Left kidney (tissue), 8 donors: ENCODE data around the gene QDPR. TPM values are rescaled to one million over a fixed set of nuclear protein-coding genes. Genes with fewer than 3 reads are reported as not detected.
"Not testable (repeated sequence)": the region's sequence is repeated elsewhere in the genome, so short reads cannot be mapped to it uniquely, and the experiment has no call there.

Experiments used
- DNase-seq: peaks from one replicate; pipeline ENCODE4 v3.0.0-alpha.2; 2013
- long read RNA-seq, 8 donors: transcript quantifications; one replicate each; lab custom pipeline, GENCODE V29; 2026
- polyA plus RNA-seq: library from polyadenylated mRNA; unstranded; fragments of 120-200 nt; gene quantifications from one replicate; pipeline ENCODE4 v1.2.1, GENCODE V29; 2013; ENCODE audit not compliant: insufficient read length

Gene QDPR
- polyA plus RNA-seq, result 62.9 TPM
- long read RNA-seq, donor 1, transcript QDPR-201 (7 exons, 1,648 nt), result major isoform, 28 of 30 reads
- long read RNA-seq, donor 1, partial matches to known transcripts, result 0 of 30 reads
- long read RNA-seq, donor 1, other reads (novel, unspliced or antisense), result 0 of 30 reads
- long read RNA-seq, donor 2, transcript QDPR-201 (7 exons, 1,648 nt), result major isoform, 21 of 26 reads
- long read RNA-seq, donor 2, partial matches to known transcripts, result 0 of 26 reads
- long read RNA-seq, donor 2, other reads (novel, unspliced or antisense), result 0 of 26 reads
- long read RNA-seq, donor 3, transcript QDPR-201 (7 exons, 1,648 nt), result major isoform, 24 of 30 reads
- long read RNA-seq, donor 3, partial matches to known transcripts, result 5 of 30 reads
- long read RNA-seq, donor 3, other reads (novel, unspliced or antisense), result 0 of 30 reads
- long read RNA-seq, donor 4, partial matches to known transcripts, result 0 of 3 reads
- long read RNA-seq, donor 4, other reads (novel, unspliced or antisense), result 0 of 3 reads
- long read RNA-seq, donor 5, transcript QDPR-201 (7 exons, 1,648 nt), result major isoform, 39 of 45 reads
- long read RNA-seq, donor 5, partial matches to known transcripts, result 0 of 45 reads
- long read RNA-seq, donor 5, other reads (novel, unspliced or antisense), result 0 of 45 reads
- long read RNA-seq, donor 6, transcript QDPR-201 (7 exons, 1,648 nt), result major isoform, 20 of 24 reads
- long read RNA-seq, donor 6, partial matches to known transcripts, result 0 of 24 reads
- long read RNA-seq, donor 6, other reads (novel, unspliced or antisense), result 0 of 24 reads
- long read RNA-seq, donor 7, transcript QDPR-201 (7 exons, 1,648 nt), result major isoform, 51 of 60 reads
- long read RNA-seq, donor 7, partial matches to known transcripts, result 6 of 60 reads
- long read RNA-seq, donor 7, other reads (novel, unspliced or antisense), result 0 of 60 reads
- long read RNA-seq, donor 8, transcript QDPR-201 (7 exons, 1,648 nt), result major isoform, 8 of 18 reads
- long read RNA-seq, donor 8, partial matches to known transcripts, result 0 of 18 reads
- long read RNA-seq, donor 8, other reads (novel, unspliced or antisense), result 5 of 18 reads

DNA sequence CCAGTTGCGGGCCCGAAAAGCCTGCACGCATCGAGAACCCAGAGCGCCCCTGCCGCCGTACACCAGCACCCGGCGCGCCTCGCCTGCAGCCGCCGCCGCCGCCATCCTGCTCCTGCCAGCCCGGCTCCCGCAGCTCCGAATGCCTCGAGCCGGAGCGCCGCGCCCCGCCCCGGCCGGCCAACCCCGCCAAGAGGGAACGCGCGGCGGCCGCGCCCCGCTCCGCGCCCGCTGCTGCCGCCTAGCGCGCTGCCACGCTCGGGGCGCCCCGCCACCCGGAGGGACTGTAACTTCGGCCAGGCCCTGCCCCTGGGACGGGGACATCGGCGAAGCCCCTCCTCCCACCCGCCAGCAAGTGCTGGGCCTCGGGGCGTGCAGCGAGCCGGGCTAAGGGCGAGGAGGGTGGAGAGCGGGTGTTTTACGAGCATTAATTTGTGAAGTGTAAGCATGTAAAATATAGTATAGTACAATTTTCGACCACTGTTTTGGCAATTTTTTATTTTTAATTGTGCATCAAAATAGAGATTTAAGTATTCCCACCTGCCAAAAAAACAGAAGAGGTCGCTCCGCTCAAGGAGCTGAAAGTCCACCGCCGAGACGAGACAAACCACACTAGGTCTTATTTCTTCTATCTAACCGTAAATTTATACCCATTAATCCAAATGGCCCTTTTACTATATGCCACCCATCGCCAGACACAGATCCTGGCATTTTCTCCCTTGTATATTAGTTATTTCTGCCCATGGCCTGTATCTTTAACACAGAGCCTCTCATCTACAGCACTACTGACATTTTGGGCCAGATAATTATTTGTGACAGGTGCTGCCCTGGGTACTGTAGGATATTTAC, at the start of gene QDPR:
Gene QDPR, minus strand, starts transcription at position 141 of the 846 bp plus-strand sequence. Its CDS starts 36 bp downstream, at position 105.
- DNase-seq, result peak; percentile 65

DNA sequence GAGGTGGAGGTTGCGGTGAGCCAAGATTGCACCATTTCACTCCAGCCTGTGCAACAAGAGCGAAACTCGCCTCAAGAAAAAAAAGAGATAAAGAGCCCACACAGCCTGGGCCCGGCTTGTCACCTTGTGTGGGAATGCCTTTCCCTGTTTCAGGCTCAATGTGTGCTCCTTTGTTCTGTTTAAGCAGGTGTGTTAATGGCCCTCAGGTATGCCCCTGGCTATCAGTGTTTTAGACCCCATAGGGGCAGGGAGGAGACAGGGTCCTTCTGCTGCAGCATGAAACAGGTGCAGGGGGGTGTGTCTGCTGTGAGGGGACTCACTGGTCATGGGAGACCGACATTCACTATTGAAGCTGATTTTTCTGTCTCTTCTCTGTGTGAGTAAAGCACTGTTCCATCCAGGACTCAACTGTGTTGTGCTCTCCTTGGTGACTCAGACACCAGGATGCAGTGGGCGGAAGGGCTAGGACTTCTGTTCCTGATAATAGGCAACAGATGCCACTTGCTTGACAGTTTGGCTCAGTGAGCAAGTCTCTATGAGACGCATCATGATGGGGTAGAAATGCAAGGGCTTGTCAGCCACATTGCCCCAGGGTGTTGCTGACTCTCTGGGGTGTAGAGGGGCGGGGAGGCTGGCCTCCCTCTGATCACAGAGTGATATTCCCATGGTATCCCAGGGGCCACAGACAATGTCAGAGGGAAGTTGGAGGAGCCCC, 49.5 kb upstream of the QDPR start:
- no peak for DNase-seq

DNA sequence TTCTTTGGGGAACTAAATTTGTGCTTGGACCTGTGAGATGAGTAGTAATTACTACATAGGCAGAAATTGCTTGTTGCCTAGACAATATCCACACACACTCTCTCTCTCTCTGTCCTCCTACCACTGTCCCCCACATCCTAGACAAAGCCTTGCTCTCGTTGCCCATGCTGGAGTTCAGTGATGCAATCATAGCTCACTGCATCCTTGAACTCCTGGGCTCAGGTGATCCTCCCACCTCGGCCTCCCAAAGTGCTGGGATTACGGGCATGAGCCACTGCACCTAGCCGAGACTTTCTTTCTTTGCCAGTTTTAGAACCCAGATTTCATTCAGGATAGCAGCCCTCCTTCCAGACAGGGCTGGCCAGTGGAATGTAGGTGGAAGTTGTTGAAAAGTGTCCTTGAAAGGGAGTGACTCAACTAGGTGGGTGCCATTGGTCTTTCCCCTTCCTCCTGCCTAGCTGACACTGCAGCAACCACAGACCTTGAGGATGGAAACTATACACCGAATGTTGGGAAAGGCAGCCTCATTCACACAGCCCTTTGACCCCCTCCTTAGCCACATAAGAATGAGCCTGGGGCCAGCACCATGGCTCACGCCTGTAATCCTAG, 48.3 kb upstream of the QDPR start:
- no peak for DNase-seq

DNA sequence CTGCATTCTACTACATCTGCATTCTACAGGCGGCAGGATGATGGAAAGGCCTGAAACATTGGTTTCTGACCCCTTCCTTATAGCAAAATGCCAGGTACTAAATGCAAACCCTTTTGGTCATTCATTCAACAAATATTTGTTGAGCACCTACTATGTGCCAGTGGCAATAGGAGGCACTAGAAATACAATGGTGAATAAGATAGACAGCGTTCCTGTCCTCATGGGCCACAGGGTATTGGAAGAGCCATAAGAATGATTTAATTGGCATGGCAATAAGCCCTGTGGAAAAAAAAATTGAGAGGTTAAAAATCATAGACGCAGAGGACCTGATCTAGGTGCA, 47.8 kb upstream of the QDPR start:
- DNase-seq, result no peak

DNA sequence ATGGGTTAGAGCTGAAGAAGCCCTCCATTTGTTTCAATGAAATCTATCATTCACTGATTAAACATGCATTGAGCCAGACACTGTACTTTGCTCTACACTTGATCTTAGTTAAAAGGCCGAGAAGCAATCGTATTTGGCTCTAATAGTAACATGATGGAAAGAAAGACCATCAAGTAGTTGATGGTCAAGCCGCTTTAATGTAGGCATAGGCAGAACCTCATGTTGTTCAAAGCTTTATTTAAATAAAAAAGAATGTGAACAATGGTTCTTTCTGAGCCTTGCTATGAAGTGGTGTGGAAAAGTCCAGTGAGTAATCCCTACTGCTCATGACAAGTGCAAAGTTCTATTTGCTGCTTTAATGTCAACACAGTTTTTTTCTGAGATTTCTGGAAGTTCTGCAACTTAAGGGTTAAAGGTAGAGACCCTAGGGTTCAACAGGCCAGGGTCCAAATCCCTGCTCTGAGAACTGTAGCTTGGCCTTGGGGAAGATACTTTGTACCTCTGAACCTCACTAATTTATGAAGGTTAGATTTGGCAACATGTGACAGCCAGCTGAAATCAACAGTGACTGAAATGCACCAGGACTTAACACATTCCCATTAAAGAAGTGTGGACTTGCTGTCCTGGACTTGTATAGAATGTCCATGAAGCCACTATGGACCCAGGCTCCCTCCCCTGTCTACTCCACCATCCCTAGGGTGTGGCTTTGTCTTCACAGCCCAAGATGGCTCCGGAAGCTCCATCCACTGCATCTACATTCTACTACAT, 47.2 kb upstream of the QDPR start:
- DNase-seq, result no peak

DNA sequence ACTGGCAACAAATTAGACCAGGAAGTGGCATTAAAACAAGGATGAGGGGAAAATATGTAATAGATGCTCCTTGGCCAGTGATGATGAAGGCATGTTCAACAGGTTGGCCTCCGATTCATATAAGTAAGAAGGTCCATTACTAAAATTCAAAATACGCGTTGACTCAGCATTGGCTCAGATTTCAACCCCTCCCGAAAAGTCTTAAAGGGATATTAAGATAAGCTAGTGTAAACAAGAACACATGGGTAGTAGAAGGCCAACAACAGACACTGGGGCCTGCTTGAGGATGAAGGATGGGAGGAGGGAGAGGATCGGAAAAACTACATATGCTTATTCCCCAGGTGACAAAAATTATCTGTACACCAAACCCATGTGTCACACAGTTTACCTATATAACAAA, 46.0 kb upstream of the QDPR start:
- DNase-seq, result no peak

DNA sequence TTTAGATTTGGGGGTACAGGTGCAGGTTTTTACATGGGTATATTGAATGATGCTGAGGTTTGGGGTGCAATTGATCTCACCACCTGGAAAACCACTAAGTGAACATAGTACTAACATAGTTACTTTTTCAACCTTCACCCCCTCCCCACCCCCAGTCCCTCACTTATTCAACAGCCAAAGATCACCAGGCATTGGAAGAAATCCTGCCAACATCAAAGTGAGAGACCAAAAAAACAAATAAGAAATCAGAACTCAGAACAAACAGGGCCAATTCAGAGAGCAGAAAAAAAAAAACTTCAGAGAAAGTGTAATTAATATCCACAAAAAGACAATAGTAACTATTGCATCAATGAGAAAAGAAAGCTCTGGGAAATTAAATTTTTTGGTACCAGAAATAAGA, 44.6 kb upstream of the QDPR start:
- DNase-seq, result no peak

DNA sequence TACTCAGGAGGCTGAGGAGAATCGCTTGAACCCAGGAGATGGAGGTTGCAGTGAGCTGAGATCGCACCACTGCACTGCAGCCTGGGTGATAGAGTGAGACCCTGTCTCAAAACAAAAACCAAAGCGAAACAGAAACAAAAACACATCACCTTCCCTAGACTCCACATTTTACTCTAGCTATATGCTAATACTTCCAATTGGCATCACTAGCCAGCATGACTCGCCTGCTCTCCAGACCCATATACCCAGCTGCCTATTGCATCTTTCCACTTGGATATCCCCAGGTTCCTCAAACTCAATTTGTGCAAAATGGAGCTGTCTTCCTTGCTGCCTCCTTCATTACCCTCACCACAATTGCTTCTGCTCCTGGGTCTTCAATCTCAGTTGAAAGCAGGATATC, 42.7 kb upstream of the QDPR start:
- no peak for DNase-seq

DNA sequence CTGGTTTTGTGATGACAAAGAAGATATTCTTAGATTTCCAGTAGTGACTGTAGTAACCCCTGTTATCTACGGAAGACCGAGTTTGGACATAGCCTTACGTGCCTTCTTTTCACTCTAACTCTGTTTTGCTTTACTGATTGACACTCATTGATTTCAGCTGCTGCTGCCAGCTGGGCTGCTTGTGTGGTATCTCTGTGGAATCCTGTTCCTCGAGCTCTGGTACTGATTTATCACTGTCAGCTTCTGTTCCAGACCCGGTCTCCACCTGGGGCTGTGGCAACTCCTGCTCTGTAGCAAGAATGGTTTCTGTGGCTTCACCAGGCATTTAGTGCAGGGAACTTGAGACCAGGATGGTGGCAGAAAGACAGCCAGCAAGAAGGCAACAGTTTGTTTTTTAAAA, 40.5 kb upstream of the QDPR start:
- DNase-seq, result no peak

DNA sequence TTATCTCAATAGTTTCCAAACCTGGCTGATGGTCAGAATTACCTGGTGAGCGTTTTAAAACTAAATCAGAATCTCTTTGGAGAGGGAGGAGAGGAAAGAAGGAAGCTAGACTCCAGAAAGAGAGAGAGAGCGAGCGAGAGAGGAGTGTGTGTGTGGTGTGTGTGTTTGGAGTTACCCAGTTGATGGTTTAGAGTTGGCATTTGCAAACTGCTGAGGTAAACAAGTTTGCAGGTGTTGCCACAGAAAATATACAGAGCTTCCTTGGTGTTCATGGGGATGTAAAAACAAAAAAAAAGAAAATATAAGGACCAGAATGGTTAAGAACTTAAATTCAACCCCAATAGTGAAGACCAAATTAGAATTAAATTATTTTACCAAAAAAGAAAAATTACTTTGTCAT, 38.7 kb upstream of the QDPR start:
- DNase-seq, result no peak

DNA sequence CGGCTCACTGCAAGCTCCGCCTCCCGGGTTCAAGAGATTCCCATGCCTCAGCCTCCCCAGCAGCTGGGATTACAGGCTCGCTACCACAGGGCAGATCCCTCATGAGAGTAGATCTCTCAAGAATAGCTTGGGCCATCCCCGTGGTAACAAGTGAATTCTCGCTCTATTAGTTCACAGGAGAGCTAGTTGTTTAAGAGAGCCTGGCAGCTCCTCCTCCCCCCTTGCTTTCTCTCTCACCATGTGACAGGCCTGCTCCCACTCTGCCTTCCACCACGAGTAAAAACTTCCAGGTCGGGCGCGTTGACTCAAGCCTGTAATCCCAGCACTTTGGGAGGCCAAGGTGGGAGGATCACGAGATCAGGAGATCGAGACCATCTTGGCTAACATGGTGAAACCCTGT, 34.8 kb upstream of the QDPR start:
- DNase-seq, result no peak

DNA sequence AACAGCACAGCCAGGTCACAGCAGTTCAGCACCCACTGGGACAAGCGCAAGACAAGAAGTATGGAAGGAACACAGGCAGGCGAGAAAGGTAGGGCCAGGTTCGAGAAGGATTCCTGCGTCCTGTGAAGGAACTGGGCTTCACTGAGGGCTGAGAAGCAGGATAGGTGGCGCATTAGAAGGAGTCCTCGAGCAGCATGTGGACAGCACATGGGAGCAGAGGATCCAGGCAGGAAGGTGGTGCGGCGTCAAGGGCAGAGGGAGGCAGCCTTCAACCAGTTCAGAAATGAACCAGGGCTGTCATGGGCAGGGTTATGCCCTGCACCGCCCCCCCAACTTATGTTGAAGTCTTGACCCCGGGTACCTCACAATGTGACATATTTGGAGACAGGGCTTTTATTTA, 34.3 kb upstream of the QDPR start:
- no peak for DNase-seq

DNA sequence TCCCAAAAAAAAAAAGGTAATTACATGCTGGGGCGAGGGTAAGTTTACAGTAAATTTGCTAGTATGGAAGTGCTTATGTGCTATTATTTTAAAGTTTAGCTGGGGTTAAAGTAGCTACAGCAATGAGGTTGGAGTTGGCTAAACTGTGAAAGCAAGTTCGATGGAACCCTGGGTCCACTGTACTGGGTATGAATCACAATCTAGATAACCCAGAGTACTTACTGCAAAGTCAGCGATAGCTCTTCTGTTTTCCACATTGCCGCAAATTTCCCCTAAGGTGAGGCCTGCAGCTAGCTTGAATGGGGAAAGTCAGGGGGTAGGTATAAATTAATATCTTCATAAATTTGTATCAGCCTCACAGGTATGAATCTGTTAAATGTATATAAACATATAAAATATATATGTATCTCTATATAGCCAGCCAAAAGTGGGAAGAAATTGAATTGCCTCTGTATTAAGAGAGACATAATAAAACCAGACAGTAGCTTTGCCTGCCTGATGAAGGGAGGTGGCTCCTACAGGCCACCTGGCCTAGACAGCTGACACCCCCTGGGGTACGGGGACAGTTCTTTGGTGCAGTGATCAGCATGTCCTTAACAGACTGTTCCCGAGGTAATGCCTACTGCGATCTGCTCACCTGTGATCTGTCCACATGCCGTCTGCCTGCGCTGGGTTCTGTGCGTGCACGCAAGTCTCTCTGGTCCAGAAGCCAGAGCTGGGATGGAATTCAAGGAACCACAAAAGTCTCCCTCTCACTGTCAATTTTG, 33.7 kb upstream of the QDPR start:
- no peak for DNase-seq

DNA sequence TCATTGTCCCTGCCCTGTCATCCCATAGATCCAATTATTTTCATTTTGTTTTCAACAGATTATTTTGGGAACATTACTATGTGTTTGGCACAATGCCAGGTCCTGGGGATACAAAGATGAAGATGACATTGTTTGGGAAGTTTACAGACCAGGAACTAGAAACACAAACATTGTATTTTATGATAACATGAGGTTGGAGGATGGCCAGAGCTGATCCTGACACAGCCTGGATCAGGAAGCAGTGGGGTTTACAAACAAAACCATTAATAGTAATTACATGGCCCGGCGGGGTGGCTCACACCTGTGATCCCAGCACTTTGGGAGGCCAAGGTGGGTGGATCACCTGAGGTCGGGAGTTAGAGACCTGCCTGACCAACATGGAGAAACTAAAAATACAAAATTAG, 32.9 kb upstream of the QDPR start:
- no peak for DNase-seq

DNA sequence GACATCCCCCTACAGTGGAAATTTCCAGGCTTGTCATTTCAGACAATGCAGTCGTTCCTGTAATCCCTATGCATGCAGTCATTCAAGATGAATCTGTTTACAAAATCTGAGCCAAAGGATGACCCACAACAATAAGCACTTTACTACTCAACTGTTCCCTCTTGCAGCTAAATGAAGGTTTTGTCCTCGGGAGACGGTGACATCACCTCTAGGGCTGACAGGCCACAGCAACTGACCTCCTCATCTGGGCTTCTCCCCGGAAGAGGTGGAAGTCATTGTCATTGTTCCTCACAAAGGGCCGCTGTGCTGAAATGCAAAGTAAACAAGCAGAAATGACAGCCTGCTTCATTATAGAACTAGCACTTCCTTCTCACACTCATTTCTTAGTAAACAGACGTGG, 32.3 kb upstream of the QDPR start:
- DNase-seq, result no peak

DNA sequence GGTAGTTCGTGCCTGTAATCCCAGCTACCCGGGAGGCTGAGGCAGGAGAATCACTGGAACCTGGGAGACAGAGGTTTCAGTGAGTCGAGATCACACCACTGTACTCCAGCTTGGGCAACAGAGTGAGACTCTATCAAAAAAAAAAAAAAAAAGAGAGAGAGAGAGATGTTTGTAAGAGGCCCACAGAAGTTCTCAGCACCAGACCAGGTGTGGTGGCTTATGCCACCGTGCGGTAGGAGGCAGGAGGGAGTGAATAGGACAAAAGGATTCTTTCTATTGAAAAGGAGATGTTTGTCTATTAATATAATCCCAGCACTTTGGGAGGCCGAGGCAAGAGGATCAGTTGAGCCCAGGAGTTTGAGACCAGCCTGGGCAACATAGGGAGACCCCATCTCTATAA, 25.2 kb upstream of the QDPR start:
- not testable (repeated sequence) for DNase-seq

DNA sequence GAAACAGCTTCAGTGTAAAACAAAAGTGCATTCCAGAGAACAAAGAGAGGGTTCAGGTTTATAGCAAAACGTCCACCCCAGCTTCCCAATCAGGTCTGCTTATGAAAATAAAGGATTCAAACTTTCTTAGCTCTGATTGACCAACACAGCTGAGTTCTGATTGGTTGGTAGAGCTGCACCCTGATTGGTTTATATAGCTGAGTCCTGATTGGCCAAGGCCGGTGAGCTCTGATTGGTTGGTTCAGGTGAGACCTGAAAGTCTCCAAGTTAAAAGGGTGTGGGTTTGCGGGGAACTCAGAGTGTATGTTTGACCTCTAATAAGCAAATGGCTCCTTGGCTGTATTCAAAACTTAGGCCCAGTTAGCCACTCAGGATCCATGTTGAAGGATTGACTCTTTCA, 24.0 kb upstream of the QDPR start:
- no peak for DNase-seq

DNA sequence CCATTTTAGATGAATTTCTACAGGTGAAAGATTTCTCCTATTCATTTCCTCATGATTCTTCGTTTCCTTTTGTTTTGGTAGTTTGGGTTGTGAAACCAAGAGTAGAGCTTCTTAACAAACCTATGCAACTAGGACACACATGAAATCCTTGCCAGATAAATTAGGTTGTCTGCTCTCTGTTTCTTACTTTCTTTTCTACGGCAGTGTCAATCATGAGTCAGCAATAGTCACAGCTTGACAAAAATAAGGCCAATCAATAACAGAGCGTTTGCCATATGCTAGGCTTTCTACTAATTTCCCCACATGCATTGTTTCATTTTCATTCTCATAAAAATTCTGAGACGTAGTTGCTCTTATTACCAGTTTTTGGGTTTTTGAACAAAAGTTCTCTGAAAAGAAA, 23.4 kb upstream of the QDPR start:
- no peak for DNase-seq

DNA sequence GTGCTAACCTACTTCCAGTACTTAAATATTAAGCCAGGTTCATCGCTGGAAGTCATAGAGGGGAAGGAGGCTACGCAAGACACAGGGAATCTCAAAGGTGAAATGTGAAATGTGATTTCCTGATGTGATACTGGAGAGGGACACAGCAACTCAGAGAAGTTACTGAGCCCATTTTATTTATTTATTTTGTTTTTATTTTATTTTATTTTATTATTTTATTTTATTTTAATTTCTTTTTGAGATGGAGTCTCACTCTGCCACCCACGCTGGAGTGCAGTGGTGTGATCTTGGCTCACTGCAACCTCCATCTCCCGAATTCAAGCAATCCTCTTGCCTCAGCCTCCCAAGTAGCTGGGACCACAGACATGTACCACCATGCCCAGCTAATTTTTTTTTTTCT, 22.8 kb upstream of the QDPR start:
- DNase-seq, result no peak
